Superior temporal gyrus (tissue), 1 donor: ENCODE results near the gene RAD51B.
"Not testable (repeated sequence)": the region's sequence is repeated elsewhere in the genome, so short reads cannot be mapped to it uniquely, and the experiment has no call there.

ENCODE experiments used
- DNase-seq: peaks from one replicate; pipeline ENCODE4 v3.0.0-alpha.2; 2016; ENCODE audit errors: extremely low spot score

Gene RAD51B

DNA sequence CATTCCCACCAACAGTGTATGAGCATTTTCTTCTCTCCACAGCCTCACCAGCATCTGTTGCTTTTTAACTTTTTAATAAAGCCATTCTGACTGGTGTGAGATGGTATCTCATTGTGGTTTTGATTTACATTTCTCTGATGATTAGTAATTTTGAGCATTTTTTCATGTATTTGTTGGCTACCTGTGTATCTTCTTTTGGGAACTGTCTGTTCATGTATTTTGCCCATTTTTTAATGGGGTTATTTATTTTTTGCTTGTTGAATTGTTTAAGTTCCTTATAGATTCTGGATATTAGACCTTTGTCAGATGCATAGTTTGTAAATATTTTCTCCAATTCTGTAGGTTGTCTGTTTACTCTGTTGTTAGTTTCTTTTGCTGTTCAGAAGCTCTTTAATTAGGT lies 616.1 kb downstream of the RAD51B start:
- not testable (repeated sequence) for DNase-seq

DNA sequence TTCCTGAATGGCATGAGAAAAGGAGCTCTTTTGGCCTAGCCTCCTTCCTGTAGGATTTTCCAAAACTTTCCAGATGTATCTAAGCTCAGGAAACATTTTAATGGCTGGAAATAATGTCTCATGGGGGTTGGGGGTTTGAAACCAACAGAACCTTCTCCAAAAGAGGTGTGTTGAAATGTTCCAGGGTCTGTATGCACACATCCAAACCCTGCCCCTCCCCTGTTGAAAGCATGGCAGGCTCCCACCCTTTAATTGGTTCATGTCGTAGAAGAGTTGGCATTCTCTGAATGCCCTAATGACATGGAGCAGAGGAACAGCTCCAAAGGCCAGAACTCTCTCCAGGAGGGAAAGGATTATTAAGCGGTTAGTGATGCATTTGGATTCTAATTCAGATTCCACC lies 620.1 kb downstream of the RAD51B start:
- no peak for DNase-seq

GRCh38 chr14:68440820-68441219 lies 621.2 kb downstream of the RAD51B start:
- no peak for DNase-seq

- no peak for DNase-seq
Measured at GRCh38 chr14:68441542-68441941, 622.0 kb downstream of the RAD51B start.

GRCh38 chr14:68442828-68443629 lies 623.5 kb downstream of the RAD51B start:
- DNase-seq = no peak

- no peak for DNase-seq
Measured at GRCh38 chr14:68444449-68445168, 625.0 kb downstream of the RAD51B start.

GRCh38 chr14:68446243-68447040 lies 626.9 kb downstream of the RAD51B start:
- no peak for DNase-seq

- no peak for DNase-seq
Measured at GRCh38 chr14:68447581-68448251, 628.1 kb downstream of the RAD51B start.

- no peak for DNase-seq
Measured at GRCh38 chr14:68448252-68448902, 628.8 kb downstream of the RAD51B start.

DNA sequence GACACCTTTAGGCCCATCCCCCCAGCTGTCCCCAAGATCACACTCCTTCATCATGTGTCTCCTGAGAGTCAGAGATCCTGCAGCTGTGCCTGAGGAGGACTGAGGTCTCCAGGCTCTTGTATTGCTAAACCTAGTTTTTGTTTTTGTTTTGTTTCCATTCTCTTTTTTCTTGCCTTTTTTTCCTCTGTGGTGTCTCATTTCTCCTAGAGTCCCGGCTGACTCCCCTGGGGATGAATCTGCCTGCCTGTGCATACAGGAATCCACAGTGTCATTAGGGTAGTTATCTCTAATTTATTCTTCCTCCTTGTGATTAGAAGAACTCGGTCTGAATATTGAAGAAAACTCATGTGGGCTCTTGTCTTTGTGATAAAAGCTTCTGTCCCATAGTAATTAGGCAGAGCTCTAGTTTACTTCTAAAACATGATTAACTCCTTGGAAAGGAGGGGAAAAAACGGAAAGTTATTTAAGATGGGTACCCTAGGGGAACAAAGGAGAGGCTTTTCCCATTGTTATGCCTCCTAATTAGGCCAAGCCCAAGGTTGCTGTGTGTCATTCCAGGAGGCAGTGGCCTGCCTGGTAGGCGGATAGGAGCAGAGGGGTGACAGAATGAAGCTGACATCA lies 630.1 kb downstream of the RAD51B start:
- DNase-seq = no peak

DNA sequence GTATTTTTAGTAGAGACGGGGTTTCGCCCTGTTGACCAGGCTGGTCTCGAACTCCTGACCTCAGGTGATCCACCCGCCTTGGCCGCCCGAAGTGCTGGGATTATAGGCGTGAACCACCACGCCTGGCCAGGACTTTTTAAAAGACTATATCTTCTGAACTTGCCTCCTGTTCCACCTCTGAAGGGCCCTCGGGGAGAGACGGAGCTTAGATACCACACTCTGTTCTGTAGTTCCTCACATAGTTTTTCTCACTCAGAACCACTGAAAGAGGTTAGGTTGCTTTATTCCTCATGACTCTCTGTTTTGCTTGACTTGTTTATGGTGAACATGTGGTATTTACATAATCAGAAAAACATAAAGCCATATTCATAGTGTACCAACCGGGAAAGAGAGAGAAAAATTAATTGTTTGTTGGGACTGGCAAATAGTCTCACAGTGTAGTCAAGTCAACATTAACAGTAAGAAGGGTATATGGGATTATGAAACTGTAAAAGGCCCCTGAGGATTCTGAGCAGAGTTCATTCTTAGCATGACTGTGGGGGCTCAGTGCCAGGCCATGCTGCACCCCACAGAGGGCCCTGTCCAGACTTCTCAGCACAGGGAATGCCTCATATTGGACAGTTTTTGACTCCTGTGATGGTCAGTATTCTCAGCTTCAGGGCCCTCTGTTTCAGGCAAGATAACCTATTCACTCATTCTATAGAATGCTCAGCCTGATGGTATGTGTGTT lies 631.0 kb downstream of the RAD51B start:
- no peak for DNase-seq

GRCh38 chr14:68451696-68452373 lies 632.3 kb downstream of the RAD51B start:
- DNase-seq = no peak

DNA sequence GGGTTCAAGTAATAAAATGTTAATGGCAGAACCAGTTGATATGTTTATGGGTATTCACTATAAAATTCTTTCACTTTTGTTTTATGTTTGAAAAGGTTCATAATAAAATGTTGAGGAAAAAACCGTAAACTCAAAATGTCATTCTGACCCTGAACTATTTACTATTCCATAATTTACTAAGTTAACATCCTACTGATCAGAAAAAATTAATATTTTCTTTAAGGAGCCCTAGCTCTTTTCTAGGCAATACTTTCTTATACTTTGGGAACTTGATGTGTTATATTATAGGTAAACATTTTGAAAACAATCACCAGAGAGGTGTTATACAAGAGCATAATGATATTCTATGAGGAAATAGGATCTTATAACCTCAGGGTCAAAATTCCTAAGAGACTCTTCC lies 638.7 kb downstream of the RAD51B start:
- DNase-seq = no peak

- no peak for DNase-seq
Measured at GRCh38 chr14:68458840-68459469, 639.4 kb downstream of the RAD51B start.

- DNase-seq = no peak
Measured at GRCh38 chr14:68459480-68460136, 640.0 kb downstream of the RAD51B start.

DNA sequence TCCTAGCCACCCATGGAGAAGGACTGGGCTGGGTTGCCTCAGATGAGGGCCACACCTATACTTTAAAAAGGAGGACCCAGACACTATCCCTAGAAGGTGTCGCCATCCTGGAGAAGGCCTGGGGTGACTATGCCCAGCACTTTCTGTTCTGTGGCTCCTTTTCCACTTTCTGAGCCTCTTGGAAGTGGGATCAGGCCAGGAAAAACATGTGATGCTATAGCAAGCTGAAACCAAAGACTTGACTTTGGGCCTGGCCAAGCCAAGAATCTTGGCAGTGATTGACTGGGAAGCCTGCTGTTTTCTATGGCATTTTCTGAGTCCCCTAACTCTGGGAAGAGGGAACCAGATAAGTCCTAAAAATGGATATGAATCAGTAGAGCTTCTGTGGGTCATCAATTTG lies 641.0 kb downstream of the RAD51B start:
- DNase-seq = no peak

DNA sequence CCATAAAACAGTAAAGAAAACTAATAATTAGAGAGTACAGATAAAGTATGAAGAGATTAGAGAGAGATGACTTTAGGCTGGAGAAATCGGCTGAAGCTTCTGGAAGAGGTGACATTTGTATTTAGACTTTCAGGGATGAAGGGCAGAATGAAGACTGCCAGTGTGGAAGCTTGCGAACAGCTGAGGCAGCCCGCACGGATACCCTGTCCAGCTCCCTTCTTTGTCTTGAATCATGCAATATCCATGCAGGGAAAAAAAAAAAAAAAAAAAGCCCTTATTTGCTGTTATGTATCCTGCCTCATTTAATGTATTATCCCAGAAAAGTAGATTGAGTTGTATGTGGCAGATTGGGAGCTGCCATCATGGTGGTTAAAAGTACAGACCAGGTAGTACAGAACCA lies 641.5 kb downstream of the RAD51B start:
- no peak for DNase-seq

DNA sequence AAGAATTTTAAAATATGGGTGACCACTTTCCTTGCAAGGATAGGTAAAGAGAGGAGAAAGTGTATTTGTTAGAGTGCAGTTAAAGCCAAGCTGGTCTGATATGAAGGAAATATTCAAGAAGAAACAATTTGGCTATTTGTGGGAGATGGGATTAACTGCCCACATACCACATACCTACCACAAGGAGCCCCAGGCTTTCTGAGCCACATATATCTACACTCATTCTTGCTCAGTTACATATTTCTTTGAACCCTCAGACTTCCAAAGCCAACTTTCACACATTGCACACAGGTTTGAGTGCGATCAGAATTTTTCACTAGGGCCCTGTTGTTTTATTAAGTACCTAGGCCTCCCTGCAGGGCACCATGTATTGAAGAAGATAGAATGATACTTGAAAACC lies 643.1 kb downstream of the RAD51B start:
- no peak for DNase-seq

GRCh38 chr14:68463299-68463698 lies 643.7 kb downstream of the RAD51B start:
- DNase-seq = no peak
